HEK293 (cell line): Measurements from ENCODE around the gene ATP8A2.

Experiments used
- CTCF ChIA-PET: fragments of 350-600 bp; formaldehyde crosslinking; extraction: SDS; loops from one replicate; lab custom pipeline; 2021; ENCODE audit warnings: antibody characterized with exemption; lab: Yijun Ruan, JAX
- POLR2A ChIA-PET: fragments of 300-600 bp; formaldehyde crosslinking; extraction: SDS; loops from one replicate; lab custom pipeline; 2020; ENCODE audit warnings: antibody characterized with exemption, inconsistent platforms; lab: Yijun Ruan, JAX
- H3K27ac ChIP-seq: fragments of 200-500 bp; sonication (Bioruptor generic); 2 replicates; pipeline ENCODE4 v1.5.1; 2014; ENCODE audit warnings: low read depth, low read length, control low read depth, inconsistent platforms; ENCODE audit errors: extremely low read depth
- H3K36me3 ChIP-seq, 2 experiments: fragments of 200-500 bp in 1 of 2; sonication (Bioruptor generic) in 1 of 2; 1 replicate in 1 of 2; 2 replicates in 1 of 2; pipeline ENCODE4 v1.5.1; 2014 to 2017; ENCODE audit warnings: inconsistent platforms in 2 of 2, low read length in 2 of 2; ENCODE audit not compliant: control insufficient read depth in 2 of 2, insufficient read depth in 1 of 2
- H3K4me1 ChIP-seq: fragments of 200-500 bp; sonication (Bioruptor generic); 2 replicates; pipeline ENCODE4 v1.5.1; 2014; ENCODE audit warnings: mild to moderate bottlenecking, low read length, inconsistent platforms; ENCODE audit not compliant: control insufficient read depth, insufficient read depth
- H3K4me3 ChIP-seq: 2 replicates; pipeline ENCODE4 v1.5.1; 2011; ENCODE audit warnings: low read depth, mild to moderate bottlenecking, control low read depth, low read length, moderate library complexity
- H3K9me3 ChIP-seq: fragments of 200-500 bp; sonication (Bioruptor generic); 2 replicates; pipeline ENCODE4 v1.5.1; 2014; ENCODE audit warnings: low read depth, low read length, inconsistent platforms; ENCODE audit not compliant: control insufficient read depth, insufficient read depth
- PRDM1 ChIP-seq: fragments of 450-650 bp; formaldehyde crosslinking; IDR thresholded peaks from 2 replicates; pipeline ENCODE4; 2016; ENCODE audit warnings: missing biosample characterization, missing genetic modification characterization
- PRDM10 ChIP-seq: fragments of 450-650 bp; formaldehyde crosslinking; IDR thresholded peaks from 2 replicates; pipeline ENCODE4 v1.5.1; 2016; ENCODE audit warnings: missing biosample characterization, missing genetic modification characterization
- PRDM2 ChIP-seq: fragments of 450-650 bp; formaldehyde crosslinking; IDR thresholded peaks from 2 replicates; pipeline ENCODE4 v1.5.1; 2016; ENCODE audit warnings: missing biosample characterization, missing genetic modification characterization, borderline replicate concordance
- SCRT1 ChIP-seq: fragments of 450-650 bp; formaldehyde crosslinking; IDR thresholded peaks from 2 replicates; pipeline ENCODE4 v1.5.1; 2016; ENCODE audit warnings: missing biosample characterization, missing genetic modification characterization, borderline replicate concordance
- ZBTB21 ChIP-seq: fragments of 450-650 bp; formaldehyde crosslinking; IDR thresholded peaks from 2 replicates; pipeline ENCODE4 v1.5.1; 2017; ENCODE audit warnings: missing biosample characterization, missing genetic modification characterization
- ZBTB48 ChIP-seq: fragments of 450-650 bp; formaldehyde crosslinking; IDR thresholded peaks from 2 replicates; pipeline ENCODE4 v1.5.1; 2016; ENCODE audit warnings: missing biosample characterization, missing genetic modification characterization
- ZBTB8A ChIP-seq: fragments of 450-650 bp; formaldehyde crosslinking; IDR thresholded peaks from 2 replicates; pipeline ENCODE4 v1.5.1; 2016; ENCODE audit warnings: missing biosample characterization, missing genetic modification characterization
- ZEB2 ChIP-seq: fragments of 450-650 bp; formaldehyde crosslinking; IDR thresholded peaks from 2 replicates; pipeline ENCODE4 v1.5.1; 2016; ENCODE audit warnings: missing biosample characterization, missing genetic modification characterization
- ZNF138 ChIP-seq: fragments of 450-650 bp; formaldehyde crosslinking; IDR thresholded peaks from 2 replicates; pipeline ENCODE4 v1.5.1; 2016; ENCODE audit warnings: missing biosample characterization, missing genetic modification characterization, borderline replicate concordance
- ZNF140 ChIP-seq: fragments of 450-650 bp; formaldehyde crosslinking; IDR thresholded peaks from 2 replicates; pipeline ENCODE4 v1.5.1; 2016; ENCODE audit warnings: missing biosample characterization, missing genetic modification characterization
- ZNF174 ChIP-seq: fragments of 450-650 bp; formaldehyde crosslinking; IDR thresholded peaks from 2 replicates; pipeline ENCODE4 v1.5.0; 2017; ENCODE audit warnings: missing biosample characterization, mild to moderate bottlenecking, missing genetic modification characterization
- ZNF2 ChIP-seq: fragments of 450-650 bp; formaldehyde crosslinking; IDR thresholded peaks from 2 replicates; pipeline ENCODE4 v1.5.1; 2016; ENCODE audit warnings: missing biosample characterization, missing genetic modification characterization
- ZNF26 ChIP-seq: fragments of 450-650 bp; formaldehyde crosslinking; IDR thresholded peaks from 2 replicates; pipeline ENCODE4 v1.5.1; 2016; ENCODE audit warnings: missing biosample characterization, missing genetic modification characterization
- ZNF555 ChIP-seq: fragments of 450-650 bp; formaldehyde crosslinking; conservative IDR thresholded peaks from 2 replicates; pipeline ENCODE4 v1.5.1; 2017; ENCODE audit warnings: missing biosample characterization, mild to moderate bottlenecking, missing genetic modification characterization, inconsistent platforms
- ZNF561 ChIP-seq: fragments of 450-650 bp; IDR thresholded peaks from 2 replicates; pipeline ENCODE4 v1.5.1; 2018; ENCODE audit warnings: missing biosample characterization, missing genetic modification characterization, borderline replicate concordance
- ZNF623 ChIP-seq: fragments of 450-650 bp; formaldehyde crosslinking; IDR thresholded peaks from 2 replicates; pipeline ENCODE4 v1.5.1; 2016; ENCODE audit warnings: missing biosample characterization, missing genetic modification characterization
- ZNF747 ChIP-seq: fragments of 450-650 bp; formaldehyde crosslinking; IDR thresholded peaks from 2 replicates; pipeline ENCODE4 v1.5.1; 2016; ENCODE audit warnings: missing biosample characterization, missing genetic modification characterization
- ZNF830 ChIP-seq: fragments of 450-650 bp; IDR thresholded peaks from 2 replicates; pipeline ENCODE4 v1.5.0; 2018; ENCODE audit warnings: missing biosample characterization, missing genetic modification characterization, low read depth, mild to moderate bottlenecking, moderate library complexity

The ATP8A2 gene

GRCh38 chr13:25420161-25420560, 48.4 kb downstream of the ATP8A2 start (continued):
- TF ChIP-seq PRDM10 (no peak), ZEB2 (tag by site-specific recombination) (no peak)

- ChIA-PET POLR2A (no interaction called here), CTCF (no interaction called here)
- H3K9me3 ChIP-seq: no peaks in the 10 kb centered on the region
- no peak for TF ChIP-seq ZNF174
- TF ChIP-seq PRDM1 (tag by site-specific recombination): no peak
- TF ChIP-seq ZNF747 (tag by site-specific recombination): no peak
- TF ChIP-seq SCRT1 (tag by site-specific recombination): no peak
- TF ChIP-seq PRDM2 (tag by site-specific recombination): no peak
- TF ChIP-seq ZBTB8A (tag by site-specific recombination): no peak
- TF ChIP-seq ZBTB48 (tag by site-specific recombination): no peak
- TF ChIP-seq ZNF140: no peak
- no peak for TF ChIP-seq ZNF138
- no peak for TF ChIP-seq ZNF26
- no peak for TF ChIP-seq ZNF623 (tag by site-specific recombination)
- TF ChIP-seq ZNF830 (tag by site-specific recombination): no peak
- no peak for TF ChIP-seq ZNF561
- TF ChIP-seq ZBTB21 (tag by site-specific recombination): no peak
- no peak for TF ChIP-seq ZNF2 (tag by site-specific recombination)
- no peak for TF ChIP-seq ZNF555
- no peak overlapping the region for H3K4me3 ChIP-seq
- no peak overlapping the region for H3K27ac ChIP-seq
- no peaks in the 10 kb centered on the region for H3K4me1 ChIP-seq
- no peaks in the 10 kb centered on the region for H3K36me3 ChIP-seq
Measured at GRCh38 chr13:25421612-25422011, 49.8 kb downstream of the ATP8A2 start.
